Iris pigment epithelial cell (primary cell): ENCODE data around the gene SYNM.

Experiments used
- DNase-seq: peaks from one replicate; pipeline ENCODE4 v3.0.0-alpha.2; 2011; ENCODE audit warnings: low read depth

SYNM gene

DNA sequence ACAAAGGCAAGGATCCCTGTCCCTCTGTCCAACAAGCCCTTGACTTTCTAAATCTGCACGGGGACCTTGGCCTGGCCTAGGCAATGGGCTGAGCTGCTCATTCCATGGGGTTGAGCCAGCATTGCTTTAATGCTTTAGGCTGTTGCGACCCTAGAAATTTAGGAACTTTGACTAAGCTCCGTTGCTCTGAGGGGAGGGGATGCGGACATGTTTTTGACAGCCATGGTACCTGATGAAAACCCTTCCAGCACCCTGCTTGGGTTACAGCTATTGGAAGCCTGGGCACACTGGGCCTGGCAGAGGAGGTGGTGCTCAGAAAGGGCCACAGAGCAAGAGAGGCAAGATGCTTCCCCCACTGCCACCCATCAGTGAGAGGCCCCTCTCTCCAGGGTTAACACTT is 37.1 kb downstream of the SYNM start:
- no peak for DNase-seq

DNA sequence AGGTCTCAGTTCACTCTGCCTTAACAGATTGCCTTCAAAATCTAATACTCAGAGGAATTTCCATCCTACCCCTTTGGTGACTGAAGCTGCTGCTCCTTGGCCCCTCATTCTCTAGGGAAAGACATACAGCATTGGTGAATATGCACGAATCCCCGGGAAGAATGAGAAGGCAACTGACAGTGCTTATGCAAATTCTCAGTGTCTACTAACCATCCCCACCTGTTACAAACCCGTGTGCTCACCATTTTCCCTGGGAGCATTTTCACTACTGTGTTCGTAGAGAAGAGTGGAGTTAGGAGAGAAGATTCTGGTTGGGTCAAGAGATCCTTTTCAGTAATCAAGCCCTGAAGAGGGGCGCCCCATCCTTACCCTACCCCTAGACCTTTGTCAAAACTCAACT is 37.7 kb downstream of the SYNM start:
- DNase-seq: no peak

DNA sequence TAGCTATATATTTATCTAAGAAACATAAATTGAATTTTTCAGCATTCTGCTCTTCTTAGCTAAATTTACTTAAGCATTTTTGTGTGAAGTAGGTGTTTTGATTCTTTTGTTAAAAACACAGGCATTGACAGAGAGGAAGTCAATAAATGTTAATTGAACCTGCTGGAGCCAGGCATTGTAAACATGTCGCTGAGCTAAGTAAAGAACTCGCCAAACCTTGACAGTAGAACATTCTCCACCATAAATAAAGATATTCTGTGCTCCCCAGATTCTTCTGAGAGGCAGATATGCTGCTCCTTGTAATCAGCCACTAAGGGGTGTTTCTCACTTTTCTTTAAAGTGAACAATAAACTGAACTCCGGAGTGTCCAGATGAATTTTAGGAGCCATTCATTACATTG is 38.4 kb downstream of the SYNM start:
- no peak for DNase-seq

DNA sequence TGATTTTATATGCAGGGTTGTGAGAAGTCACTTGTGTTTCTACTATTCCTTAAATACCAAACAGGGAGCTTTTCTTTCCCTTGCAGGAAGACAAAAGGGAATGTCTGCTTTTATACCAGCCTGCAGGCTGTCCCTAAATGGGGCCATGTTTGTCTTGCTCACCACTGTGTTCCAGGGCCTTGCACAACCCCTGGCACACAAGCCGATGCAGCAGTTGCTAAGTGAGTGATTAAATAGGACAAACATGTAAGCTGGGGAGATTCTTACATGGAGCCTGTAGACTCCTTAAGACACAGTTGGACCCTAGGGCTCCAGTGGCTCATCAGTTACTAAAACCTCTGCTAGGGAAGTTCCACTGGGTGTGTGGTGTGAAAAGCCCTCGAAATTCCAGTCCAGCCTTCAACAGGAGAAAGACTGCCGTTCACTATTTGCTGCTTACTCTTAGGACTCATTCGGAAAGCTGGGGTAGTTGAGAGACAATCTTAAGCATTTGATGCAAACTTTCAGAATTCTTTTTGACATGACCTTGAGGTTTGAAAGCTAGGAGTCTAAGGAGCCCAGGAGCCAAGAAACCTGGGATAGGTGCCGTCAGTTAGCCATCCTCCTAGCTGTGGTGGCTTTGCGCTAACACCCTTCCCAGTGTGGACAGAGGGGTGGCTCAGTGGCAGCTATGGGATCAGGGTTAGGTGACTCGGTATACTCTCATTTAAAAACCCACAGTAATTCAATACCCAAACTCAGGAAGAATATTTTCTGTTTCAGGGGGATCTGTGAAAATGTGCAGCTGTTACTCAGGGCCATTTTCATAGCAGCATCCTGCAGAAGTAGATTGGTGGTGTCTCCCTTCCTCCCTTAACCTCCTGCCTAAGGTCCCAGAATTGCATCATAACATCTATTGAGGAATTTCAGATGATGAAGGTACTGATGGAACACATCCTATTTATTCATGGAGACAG is 39.1 kb downstream of the SYNM start:
- peak; percentile 49 for DNase-seq

DNA sequence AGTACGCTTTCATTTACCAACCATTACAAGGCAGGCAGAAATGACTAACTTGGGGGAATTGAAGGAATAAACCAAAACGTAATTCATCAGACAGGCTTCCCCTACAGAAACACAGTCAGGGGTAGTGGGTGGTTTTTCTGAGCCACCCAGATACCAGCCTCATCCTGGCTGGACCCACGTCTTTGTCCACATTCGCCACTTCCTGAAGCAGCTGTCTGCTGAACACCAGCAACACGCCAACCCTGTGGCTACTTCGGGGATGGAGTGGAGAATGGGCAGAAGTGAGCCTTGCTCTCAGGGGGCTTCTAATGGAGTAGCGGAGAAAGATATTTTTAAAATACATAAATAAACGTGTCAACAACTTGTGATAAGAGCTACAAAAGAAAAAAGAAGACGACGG is 40.1 kb downstream of the SYNM start:
- DNase-seq: no peak

DNA sequence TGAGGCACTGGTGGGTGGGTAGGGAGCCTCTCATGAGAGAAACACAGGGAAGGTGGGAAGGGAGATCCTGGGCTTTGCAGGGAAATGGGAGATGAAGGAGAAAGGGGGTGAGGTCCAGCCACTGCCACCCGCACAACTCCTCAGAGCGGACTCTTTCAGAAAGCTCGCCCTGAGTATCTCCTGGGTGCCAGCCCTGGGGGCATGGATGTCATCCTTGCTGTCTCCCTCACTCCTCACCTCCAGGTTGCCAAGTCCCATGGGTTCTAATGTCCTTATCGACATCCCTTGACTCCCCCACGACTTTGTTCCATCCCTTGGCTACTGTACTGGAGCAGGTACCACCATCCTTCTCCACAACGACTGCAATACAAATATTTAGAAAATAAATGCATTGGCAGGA is 40.9 kb downstream of the SYNM start:
- DNase-seq: no peak

DNA sequence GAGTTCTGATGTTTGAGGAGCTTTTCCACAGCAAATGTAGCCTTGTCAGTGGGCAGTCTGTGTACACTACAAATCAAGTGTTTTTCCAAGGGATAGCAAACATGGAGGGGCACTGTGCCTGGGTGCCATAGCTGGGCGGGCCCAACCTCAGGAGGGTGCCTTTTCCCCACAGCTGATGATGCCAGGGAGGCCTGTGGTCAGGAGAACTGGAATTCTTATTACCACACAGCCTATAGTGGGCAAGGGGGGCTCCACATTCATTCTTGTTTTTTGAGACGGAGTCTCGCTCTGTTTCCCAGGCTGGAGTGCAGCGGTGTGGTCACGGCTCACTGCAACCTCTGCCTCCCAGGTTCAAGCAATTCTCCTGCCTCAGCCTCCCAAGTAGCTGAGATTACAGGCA is 41.8 kb downstream of the SYNM start:
- no peak for DNase-seq

DNA sequence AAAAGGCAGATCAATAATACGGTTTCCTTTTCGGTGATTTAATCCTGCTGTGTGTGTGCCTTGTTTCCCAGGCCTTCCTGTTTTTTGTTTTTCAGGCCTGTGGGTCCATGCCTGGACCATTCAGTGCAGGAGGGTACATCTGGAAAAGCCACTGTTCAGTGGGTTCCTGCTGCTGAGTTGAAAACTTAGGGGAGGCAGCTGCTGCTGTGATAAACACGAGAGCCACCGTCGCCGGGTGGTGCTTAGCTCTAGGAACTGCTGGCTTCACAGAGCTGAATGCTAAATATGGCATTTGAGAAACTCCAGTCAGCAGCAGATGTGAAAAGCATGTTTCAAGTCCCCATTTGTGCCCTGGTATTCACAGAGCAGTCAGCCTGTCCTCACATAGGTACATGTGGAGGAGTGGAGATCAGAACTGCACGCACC is 44.0 kb downstream of the SYNM start:
- DNase-seq: no peak

DNA sequence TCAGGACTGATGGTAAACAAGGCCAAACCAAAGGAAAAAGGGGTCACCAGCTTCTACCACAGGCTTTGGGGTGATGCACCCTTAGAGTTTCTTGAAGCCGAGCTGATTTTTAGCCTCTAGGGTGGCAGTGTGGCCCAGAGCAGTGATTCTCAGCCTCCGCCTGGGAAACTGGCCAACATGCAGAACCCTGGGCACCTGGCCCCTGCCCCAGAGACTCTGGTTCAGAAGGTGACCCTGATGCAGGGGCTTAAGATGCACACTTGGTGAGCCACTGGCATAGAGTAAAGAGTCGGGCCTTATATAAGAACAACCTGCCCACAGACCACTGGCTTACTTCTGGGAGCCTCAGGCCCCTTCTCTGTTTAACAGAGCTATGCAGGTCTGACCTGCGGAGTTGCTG is 44.5 kb downstream of the SYNM start:
- DNase-seq: no peak

DNA sequence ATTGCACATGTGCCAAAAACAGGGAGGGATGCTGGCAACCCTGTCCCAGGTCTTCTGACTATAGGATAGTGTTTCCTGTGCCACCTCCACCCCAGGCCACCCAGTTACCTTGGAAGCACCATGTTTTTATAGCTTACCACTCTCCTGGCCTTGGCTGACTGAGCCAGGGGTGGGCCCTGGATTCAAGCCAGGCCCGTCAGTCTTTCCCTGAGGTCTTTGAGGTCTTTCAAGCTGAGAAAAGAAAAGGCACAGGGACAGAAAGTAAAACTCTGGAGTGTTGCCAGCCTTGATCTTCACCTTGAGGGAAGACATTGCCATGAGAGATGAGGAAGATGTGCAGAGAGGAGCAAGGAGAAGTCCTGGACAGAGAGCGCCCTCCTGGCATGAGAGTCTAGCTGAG is 46.3 kb downstream of the SYNM start:
- DNase-seq: no peak

DNA sequence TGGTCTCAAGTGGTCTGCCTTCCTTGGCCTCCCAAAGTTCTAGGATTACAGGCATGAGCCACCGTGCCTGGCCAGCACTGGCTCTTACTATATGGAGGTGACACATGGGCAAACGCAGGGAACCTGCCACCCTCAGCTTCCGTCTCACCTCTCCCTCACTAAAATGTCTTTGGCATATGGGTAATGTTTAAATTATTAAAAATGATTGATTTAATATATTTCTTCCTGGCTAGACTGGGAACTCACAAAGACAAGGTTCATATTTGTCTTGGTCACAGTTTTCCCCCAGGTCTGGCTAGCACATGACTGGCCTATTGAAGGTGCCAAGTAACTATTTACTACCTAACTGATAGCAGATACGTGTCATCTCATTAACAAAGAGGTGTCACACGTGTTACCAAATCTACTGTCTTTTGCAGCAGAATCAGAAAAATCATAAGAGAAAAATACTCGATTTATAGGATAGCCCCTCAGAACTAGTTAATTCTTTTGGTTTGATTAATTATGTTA is 48.2 kb downstream of the SYNM start:
- no peak for DNase-seq

DNA sequence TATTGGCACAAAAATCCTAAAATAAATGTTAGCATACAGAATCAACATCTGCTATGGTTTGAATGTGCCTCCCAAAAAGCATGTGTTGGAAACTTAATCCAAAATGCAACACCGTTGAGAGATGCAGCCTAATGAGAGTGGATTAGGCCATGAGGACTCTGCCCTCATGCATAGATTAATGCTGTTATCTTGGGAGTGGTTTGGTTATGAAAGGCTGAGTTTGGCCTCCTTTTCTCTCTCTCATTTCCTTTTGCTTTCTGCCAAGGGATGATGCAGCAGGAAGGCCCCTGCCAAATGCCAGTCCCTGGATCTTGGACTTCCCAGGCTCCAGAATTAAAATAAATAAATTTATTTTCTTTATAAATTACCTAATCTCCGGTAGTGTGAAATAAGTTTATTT is 49.4 kb downstream of the SYNM start:
- DNase-seq: peak; percentile 22

DNA sequence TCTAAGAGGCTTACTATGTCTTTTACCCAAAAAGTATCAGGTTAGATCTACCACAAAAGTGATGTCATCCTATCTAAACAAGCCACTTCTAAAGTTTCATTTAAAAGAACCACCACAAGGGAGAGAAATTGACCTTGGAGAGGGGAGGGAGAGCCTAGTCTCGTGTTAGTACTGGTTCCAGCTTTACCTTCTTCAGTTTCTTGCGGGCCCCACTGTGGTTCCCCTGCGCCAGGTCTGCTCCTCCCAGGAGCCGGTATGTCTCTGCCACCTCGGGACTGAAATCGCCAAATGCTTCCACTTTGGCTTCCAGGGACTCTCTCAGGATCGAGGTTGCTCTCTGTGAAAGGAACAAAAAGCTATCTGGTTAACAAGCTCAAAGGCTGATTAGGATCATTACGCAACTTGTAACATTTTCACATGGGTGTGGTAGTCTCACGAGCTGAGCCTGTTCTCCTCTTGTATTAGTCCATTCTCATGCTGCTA is 51.1 kb downstream of the SYNM start:
- DNase-seq: peak; percentile 59

DNA sequence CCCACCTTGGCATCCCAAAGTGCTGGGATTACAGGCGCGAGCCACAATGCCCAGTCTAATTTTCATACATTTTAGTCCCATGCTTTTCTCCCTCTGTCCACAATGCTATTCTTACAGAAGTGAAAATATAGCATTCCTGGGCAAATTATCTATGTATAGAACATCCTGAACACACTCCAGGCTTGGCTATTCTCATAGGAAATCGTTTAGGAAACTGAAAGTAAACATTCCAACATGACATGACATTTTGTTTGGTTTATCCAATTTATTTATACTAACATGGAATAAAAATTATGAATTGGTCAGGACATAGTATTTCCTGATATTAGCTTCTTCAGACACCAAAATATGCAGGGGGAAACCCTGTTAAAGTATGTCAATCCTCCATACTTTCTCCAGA is 52.6 kb downstream of the SYNM start:
- DNase-seq: peak; percentile 25

DNA sequence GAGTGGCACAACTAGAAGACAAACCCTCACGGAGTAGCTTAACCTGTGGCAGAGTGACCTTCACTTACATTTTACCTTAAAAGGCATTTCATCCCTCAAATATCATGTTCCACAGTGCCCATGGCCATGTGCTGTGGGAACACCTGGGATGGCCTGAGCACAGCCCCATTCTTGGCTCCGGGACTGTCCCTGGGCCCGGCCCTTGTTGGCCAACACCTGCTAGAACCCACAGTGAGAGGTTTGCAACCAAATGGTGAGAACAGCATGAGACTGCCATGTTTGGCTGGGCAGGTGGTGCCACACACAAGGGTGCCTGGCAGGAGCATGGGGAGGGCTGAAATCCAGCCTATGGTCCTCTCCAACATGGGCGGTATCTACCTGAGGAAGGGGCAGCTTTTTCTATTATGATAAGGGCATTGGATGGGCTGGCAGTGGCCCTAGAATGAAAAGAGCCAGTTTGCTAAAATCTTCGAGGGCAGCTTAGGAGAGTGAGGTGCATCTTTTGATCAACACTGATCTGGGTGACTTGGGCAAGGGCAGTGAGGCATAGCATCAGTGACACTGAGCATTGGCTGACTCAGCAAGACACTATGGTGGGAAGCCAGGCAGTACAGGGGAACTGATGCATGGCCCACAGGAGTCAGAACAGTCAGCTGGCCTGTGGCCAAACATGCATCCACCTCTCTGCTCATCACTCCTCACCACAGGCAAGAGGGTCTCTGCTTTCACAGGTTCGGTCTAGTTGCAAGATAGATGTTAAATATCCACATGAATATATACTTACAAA is 53.9 kb downstream of the SYNM start:
- no peak for DNase-seq

DNA sequence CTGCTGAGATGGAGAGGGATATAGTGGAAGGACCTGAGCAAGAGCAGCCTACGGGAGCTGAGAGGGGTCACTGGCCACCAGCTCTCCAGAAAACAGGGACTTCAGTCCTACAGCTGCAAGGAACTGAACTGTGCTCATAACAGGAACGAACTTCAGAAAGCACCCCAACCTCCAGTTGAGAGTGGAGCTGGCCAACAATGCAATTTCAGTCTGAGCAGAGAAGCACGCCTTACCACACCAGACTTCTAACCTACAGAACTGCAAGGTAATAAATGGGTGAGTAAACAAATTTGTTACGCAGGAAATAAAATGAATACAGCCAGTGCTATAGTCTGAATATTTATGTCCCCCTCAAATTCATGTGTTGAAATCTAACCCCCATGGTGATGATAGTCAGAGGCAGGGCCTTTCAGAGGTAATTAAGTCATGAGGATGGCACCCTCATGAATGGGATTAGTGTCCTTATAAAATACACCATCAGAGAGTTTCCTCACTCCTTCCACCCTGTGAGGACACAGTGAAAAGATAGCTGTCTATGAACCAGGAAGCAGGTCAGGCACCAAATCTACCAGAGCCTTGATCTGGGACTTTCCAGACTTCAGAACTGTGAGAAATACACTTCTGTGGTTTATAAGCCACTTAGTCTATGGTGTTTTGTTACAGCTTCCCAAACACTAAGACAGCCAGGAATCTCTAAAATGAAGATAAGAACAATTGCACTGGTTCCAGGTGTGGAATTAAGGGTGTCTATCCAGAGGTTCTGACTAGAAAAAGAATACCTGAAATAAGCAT is 58.6 kb downstream of the SYNM start:
- DNase-seq: peak; percentile 51

DNA sequence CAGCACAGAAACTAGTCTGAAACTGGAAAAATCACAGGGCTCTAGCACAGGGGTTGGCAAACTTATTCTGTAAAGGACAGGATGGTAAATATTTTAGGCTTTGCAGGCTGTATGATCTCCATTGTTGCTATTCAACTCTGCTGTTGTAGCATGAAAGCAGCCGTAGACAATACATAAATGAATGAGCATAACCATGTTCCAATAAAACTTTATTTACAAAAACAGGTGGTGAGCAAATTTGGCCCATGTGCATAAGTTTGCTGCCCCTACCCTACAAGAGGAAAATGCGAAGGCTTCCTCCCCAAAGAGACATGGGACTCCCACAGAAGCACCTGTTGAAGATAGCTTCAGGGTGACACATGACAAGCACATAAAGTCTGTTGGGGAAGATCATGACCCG is 59.2 kb downstream of the SYNM start:
- DNase-seq: no peak

DNA sequence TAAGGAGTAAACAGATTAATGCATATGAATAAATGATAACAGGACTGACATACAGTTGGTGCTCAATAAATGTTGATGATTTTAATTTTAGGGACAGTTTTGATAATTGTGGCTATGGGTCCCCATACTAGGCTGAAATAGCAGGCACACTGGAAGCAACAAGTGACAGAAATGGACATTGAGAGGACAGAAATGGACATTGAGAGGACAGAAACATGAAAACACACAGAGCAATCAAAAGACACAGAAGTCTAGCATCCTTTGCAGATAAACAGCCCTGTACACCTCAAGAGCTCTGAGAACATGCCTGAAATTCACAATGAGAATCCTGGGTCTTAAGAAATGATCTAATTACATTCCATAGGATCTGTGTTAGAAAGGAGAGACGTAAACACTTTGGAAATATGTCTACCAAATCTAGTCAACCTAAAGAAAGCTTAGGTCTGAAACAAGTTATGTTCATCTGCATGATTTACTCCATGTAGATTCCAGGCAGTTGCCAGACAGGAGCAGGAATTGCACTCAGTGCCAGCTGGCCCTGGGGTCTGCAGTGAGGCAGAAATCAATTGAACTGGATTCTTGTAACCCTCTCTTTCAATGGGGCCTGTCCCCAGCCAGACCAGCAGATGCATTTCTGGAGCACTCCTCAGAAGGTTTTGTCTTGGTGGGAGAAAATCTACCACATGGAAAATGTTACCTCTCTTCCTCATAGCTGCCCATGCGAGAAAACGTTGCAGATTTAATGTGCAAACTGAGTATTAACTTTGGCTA is 60.3 kb downstream of the SYNM start:
- DNase-seq: no peak

DNA sequence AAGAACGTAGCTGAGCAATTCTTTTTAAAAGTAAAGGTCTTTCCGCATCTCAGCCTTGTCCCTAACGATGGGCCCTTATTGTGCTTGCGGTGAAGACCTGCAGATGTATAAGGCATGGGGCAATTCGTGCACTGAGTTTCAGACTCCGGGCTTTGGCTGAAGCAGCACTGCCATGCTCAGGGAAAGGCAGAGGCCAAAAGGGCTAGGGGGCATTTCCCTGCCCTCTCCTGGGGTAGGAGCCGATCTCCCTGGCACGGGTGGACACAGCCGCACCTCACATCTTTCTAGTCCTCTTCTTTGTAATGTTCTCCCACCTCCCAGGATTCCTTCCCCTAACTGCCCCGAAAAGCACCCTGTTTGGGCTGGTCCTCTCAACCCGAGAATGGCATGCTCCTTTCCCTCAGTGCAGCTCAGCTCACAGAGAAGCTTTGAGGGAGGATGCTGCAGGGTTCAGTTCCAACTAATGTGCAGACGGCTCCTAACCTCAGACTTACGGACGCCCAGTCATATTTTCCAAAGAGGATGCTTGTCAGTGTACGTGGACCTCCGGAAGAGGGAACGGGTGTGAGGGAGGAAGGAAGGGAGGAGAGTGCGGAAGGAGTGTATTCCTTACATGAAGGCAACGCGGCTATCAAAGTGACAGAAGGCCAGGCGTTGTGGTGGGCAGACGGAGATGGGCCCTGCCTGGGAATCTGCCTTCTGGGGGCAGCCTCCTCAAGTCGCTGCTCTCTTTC is 61.2 kb downstream of the SYNM start:
- DNase-seq: no peak

DNA sequence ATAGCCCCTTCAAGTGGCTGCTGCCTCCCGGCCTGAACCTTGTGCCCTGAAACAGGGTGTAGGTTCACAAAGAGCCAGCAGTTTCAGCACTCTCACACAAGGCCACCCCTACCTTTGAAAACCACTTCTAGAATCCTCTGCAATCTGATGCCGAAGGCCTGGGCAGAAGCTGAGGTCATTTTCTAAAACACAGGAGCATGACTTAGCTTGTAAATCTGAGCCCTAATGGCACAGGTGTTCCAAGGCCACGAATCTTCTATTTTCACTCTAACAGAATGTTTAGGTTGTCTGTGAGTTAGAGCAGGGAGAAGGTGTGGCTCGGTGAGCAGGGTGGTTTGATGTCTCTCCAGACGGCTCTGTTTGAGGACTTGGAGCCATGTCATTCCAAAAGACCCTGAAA is 62.3 kb downstream of the SYNM start:
- no peak for DNase-seq

DNA sequence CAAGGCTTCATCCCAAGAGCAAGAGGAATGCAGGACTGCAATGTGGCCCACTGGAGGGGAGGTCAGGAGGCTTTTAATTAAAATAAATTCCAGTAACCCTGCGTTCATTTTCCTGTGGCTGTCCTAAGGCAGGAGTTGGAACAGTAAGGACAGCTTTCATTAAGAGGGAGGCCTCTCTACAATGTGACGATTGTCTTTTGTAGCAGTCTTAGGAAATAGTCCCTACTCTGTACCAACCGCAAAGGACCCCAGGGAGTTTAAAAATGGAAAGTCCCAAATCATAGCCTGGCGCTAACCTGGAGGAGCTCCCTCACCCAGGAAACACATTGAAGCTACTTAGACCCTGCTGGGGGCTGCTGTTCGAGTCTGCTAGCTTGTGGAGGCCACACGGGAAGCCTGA is 62.8 kb downstream of the SYNM start:
- no peak for DNase-seq
